ENCODE results near the gene DUSP22.

The DUSP22 gene

DNA sequence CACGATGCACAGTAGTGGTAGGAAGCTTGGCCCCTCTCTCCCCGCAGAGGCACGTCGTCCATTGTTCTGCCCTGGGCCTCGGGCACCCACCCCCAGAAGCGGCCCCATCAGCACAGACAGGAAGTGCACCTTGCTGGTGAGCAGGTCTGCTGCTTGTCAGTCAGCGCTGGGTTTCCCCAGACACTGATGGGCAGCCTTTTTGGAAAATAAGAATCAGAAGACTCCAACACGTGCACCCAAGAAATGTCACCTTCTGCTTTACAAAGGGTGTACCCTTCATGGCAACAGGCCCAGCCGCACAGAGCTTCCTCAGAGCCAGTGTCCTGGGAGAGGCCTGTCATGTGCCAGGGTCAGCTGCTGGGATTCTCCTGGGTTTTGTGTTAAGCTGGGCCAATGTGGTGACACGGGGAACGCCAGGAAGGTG, 64.6 kb downstream of the DUSP22 start:
- Histone ChIP-seq H3K27me3 (ENCODE audit: control insufficient read depth, insufficient read depth, low read length) (no peaks in the 10 kb centered on the region), H3K4me1 (ENCODE audit: control insufficient read depth, insufficient read depth, low read length) (peaks cover 3% of the 10 kb centered on the region; the same call in 1 of the 2 replicates), H3K9ac (ENCODE audit: low read length) (no peak overlapping the region), H3K4me3 (ENCODE audit: low read depth, low read length) (no peak overlapping the region), H3K27ac (ENCODE audit: low read depth, low read length) (no peak overlapping the region), H3K9me3 (ENCODE audit: control insufficient read depth, insufficient read depth, low read depth, low read length) (peaks cover 68% of the 10 kb centered on the region; the same call in 1 of the 2 replicates), H3K36me3 (ENCODE audit: control insufficient read depth, insufficient read depth, low read length) (no peaks in the 10 kb centered on the region)

DNA sequence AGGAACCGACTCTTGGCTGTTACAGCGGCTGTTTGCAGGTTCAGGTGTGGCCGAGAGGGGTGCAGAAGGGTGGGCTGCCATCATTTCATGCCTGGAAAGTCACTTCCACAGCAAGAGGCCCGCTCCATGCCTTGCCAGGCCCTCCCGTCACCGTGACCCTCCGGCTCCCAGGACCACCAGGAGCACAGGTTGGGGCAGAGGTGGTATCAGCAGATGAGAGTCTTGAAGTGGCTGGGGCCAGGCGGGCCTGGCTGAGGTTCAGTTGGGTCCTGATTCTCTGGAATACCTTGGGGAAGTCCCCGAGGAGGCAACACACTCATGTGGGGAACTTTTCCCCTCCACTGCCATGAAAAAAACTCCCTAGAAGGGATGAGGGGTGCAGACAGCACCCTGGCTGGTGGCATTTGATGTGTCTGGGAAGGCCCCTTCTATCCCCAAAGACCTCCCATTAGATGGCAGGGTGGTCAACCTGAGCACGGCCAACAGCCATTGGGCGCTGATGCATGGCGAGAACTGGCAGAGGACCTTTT, 65.0 kb downstream of the DUSP22 start:
- H3K9ac ChIP-seq (ENCODE audit: low read length) = no peak overlapping the region
- H3K27me3 ChIP-seq (ENCODE audit: control insufficient read depth, insufficient read depth, low read length) = no peaks in the 10 kb centered on the region
- no peaks in the 10 kb centered on the region for H3K36me3 ChIP-seq (ENCODE audit: control insufficient read depth, insufficient read depth, low read length)
- H3K4me1 ChIP-seq (ENCODE audit: control insufficient read depth, insufficient read depth, low read length) = no peaks in the 10 kb centered on the region; the same call in 1 of the 2 replicates
- H3K4me3 ChIP-seq (ENCODE audit: low read depth, low read length) = no peak overlapping the region
- no peak overlapping the region for H3K27ac ChIP-seq (ENCODE audit: low read depth, low read length)
- H3K9me3 ChIP-seq (ENCODE audit: control insufficient read depth, insufficient read depth, low read depth, low read length) = peaks cover 64% of the 10 kb centered on the region; the same call in 1 of the 2 replicates

DNA sequence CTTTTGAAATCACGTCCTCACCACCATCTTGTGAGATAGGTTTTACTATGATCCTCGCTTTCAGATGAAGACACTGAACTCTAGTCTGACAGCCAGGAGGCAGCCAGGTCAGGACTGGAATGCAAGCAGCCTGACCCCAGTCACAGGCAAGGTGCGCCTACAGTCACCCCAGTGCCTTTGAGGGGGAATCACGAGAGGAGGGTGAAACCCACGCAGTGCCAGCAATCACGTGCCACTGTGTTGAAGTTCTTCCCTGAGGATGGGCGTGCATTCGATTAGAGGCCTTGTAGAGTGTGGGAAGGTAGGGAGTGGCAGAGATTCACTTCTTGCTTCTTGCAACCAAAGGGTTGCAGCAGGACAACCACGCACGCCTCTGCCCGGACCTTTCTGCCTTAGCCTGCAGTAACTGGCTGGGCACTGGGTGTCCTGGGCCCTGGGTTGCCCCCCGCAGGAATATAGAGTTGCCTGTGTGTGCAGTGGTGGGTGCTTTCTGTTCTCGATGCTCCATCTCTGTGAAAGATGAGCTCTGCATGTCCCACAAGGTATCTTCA, 65.6 kb downstream of the DUSP22 start:
- H3K27me3 ChIP-seq (ENCODE audit: control insufficient read depth, insufficient read depth, low read length) = no peaks in the 10 kb centered on the region
- H3K4me3 ChIP-seq (ENCODE audit: low read depth, low read length) = no peak overlapping the region
- no peaks in the 10 kb centered on the region for H3K36me3 ChIP-seq (ENCODE audit: control insufficient read depth, insufficient read depth, low read length)
- H3K27ac ChIP-seq (ENCODE audit: low read depth, low read length) = no peak overlapping the region
- H3K9me3 ChIP-seq (ENCODE audit: control insufficient read depth, insufficient read depth, low read depth, low read length) = peaks cover 64% of the 10 kb centered on the region
- H3K9ac ChIP-seq (ENCODE audit: low read length) = no peak overlapping the region
- H3K4me1 ChIP-seq (ENCODE audit: control insufficient read depth, insufficient read depth, low read length) = no peaks in the 10 kb centered on the region; the same call in 1 of the 2 replicates

DNA sequence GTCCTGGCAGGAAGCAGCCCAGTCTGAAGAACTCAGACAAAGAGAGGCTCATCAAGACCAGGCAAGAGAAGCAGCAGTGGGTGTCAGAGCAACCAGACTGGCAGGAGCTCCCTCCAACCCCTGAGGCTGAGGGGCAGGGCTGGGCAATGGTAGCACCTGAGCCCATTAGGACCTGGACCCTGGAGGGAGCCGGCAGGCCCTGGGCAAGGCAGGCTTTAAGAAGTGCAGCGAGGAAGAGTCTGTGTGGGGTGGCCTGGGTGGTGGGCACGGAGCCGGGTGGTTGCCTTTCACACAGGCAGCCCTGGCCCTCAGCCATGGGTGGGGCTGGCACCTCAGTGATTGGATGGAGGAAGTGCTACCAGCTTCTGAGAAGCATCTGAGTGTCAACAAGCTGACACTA, 66.1 kb downstream of the DUSP22 start:
- no peaks in the 10 kb centered on the region for H3K4me1 ChIP-seq (ENCODE audit: control insufficient read depth, insufficient read depth, low read length)
- H3K9me3 ChIP-seq (ENCODE audit: control insufficient read depth, insufficient read depth, low read depth, low read length) = peaks cover 63% of the 10 kb centered on the region
- no peak overlapping the region for H3K4me3 ChIP-seq (ENCODE audit: low read depth, low read length)
- no peaks in the 10 kb centered on the region for H3K36me3 ChIP-seq (ENCODE audit: control insufficient read depth, insufficient read depth, low read length)
- no peak overlapping the region for H3K27ac ChIP-seq (ENCODE audit: low read depth, low read length)
- H3K27me3 ChIP-seq (ENCODE audit: control insufficient read depth, insufficient read depth, low read length) = no peaks in the 10 kb centered on the region
- no peak overlapping the region for H3K9ac ChIP-seq (ENCODE audit: low read length)

DNA sequence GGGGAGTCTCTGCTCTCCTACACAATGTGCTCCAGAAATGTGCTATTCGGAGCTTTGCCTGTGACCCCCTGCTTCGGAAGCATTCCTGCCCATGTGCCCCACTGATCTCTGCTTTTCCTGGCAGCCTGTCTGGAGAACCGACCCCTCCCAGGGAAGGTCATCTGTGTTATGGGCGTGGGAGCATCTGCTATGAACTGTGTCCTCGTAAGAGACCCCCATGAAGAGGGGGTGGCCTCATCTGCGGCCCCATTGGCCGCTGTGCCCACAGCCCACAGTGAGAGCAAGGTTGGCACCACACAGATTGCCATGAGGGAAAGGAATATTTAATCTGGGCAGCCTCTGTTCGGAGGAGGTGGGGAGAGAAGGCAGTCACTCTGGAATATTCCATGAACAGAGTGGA, 66.6 kb downstream of the DUSP22 start:
- Histone ChIP-seq H3K9me3 (ENCODE audit: control insufficient read depth, insufficient read depth, low read depth, low read length) (peaks cover 62% of the 10 kb centered on the region), H3K9ac (ENCODE audit: low read length) (no peak overlapping the region), H3K27me3 (ENCODE audit: control insufficient read depth, insufficient read depth, low read length) (no peaks in the 10 kb centered on the region), H3K4me3 (ENCODE audit: low read depth, low read length) (no peak overlapping the region), H3K27ac (ENCODE audit: low read depth, low read length) (no peak overlapping the region), H3K36me3 (ENCODE audit: control insufficient read depth, insufficient read depth, low read length) (no peaks in the 10 kb centered on the region), H3K4me1 (ENCODE audit: control insufficient read depth, insufficient read depth, low read length) (no peaks in the 10 kb centered on the region)

DNA sequence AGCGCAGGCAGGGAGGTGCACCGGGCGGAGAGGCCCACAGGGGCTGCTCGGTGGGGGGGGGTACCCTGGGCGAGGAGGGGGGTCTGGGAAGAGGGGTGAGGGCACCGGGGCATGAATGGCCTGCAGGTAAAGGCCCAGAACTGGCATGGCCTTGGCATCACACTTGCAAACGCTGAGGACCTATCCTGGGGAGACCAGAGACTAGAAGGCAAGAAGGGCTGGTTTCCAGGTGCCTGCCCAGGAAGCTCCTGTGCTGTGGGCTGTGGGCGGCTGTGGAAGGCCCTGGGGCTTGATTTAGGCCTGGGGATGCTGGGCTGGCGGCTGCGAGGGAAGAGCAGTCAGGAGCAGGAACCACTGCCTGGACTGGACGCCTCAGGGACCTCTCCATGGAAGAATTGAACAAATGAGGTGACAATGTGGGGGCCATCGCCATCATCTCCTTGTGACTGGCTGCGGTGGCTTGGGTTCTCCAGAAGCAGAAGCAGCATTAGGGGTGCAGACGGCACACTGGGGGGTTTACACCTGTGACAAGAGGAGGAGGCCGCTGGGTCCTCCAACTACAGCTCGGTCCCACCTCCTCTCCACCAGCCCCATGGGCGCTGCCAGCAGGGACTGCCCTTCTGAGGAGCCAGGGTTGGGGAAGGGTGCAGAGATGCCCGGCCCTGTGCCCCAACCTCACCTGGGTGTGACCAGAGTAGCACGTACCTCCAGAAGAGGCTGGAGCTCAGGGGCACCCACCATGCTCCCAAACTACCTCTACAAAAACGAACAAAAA, 67.2 kb downstream of the DUSP22 start:
- Histone ChIP-seq H3K9me3 (ENCODE audit: control insufficient read depth, insufficient read depth, low read depth, low read length) (peaks cover 63% of the 10 kb centered on the region), H3K36me3 (ENCODE audit: control insufficient read depth, insufficient read depth, low read length) (no peaks in the 10 kb centered on the region), H3K27ac (ENCODE audit: low read depth, low read length) (no peak overlapping the region), H3K4me3 (ENCODE audit: low read depth, low read length) (no peak overlapping the region), H3K4me1 (ENCODE audit: control insufficient read depth, insufficient read depth, low read length) (no peaks in the 10 kb centered on the region), H3K27me3 (ENCODE audit: control insufficient read depth, insufficient read depth, low read length) (no peaks in the 10 kb centered on the region), H3K9ac (ENCODE audit: low read length) (no peak overlapping the region)

DNA sequence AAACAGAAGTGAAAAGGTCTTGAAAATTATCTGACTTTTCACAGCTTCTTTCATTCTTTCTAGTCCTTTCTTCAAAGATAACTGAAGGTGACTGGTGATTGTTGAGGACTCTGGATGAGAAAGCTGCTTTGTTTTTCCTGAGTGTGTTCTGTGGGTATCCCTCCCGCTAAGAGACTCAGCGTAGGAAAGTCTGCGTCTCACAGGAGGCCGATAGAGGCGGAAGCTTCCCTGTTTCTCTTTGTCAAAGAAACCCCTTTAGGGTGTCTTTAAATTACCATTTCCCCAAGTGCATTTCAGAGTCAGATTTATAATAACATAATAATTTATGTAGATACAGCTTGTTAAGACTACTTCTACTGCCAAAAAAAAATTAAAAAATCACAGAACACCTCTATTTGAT, 68.1 kb downstream of the DUSP22 start:
- Histone ChIP-seq H3K4me3 (ENCODE audit: low read depth, low read length) (no peak overlapping the region), H3K27ac (ENCODE audit: low read depth, low read length) (no peak overlapping the region), H3K9me3 (ENCODE audit: control insufficient read depth, insufficient read depth, low read depth, low read length) (peaks cover 65% of the 10 kb centered on the region), H3K27me3 (ENCODE audit: control insufficient read depth, insufficient read depth, low read length) (no peaks in the 10 kb centered on the region), H3K9ac (ENCODE audit: low read length) (no peak overlapping the region), H3K4me1 (ENCODE audit: control insufficient read depth, insufficient read depth, low read length) (no peaks in the 10 kb centered on the region), H3K36me3 (ENCODE audit: control insufficient read depth, insufficient read depth, low read length) (no peaks in the 10 kb centered on the region)

DNA sequence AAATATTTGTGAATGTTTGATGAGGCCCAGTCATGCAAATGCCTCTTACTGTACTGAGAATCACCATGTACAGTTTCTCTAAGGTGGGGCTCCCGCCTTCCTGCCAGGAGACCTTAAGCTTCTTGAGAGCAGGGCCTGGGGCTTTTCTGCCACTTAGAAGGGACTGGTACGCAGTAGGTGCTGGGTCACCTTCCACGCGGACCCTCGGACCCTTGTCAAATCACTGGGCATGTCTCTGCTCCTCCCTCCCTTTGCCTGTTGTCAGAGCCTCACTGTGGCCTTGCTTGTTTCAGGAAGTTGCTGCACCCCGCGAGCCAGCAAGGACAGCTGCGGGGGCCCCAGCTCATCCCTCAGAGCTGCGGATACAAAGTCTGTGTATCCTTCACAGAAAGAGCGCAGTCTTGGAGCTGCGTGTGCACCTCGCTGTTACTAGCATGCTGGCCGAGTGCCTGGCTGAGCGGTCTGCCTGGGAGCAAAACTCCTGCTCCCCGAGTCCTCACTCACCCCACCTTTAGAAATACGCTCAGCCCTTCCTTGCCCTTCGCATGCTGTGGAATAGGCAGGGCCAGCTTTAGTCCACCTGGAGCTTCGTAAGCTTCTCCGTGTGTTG, 68.6 kb downstream of the DUSP22 start:
- Histone ChIP-seq H3K36me3 (ENCODE audit: control insufficient read depth, insufficient read depth, low read length) (no peaks in the 10 kb centered on the region), H3K9ac (ENCODE audit: low read length) (no peak overlapping the region), H3K4me3 (ENCODE audit: low read depth, low read length) (no peak overlapping the region), H3K9me3 (ENCODE audit: control insufficient read depth, insufficient read depth, low read depth, low read length) (peaks cover 65% of the 10 kb centered on the region), H3K27me3 (ENCODE audit: control insufficient read depth, insufficient read depth, low read length) (no peaks in the 10 kb centered on the region), H3K4me1 (ENCODE audit: control insufficient read depth, insufficient read depth, low read length) (no peaks in the 10 kb centered on the region), H3K27ac (ENCODE audit: low read depth, low read length) (no peak overlapping the region)

DNA sequence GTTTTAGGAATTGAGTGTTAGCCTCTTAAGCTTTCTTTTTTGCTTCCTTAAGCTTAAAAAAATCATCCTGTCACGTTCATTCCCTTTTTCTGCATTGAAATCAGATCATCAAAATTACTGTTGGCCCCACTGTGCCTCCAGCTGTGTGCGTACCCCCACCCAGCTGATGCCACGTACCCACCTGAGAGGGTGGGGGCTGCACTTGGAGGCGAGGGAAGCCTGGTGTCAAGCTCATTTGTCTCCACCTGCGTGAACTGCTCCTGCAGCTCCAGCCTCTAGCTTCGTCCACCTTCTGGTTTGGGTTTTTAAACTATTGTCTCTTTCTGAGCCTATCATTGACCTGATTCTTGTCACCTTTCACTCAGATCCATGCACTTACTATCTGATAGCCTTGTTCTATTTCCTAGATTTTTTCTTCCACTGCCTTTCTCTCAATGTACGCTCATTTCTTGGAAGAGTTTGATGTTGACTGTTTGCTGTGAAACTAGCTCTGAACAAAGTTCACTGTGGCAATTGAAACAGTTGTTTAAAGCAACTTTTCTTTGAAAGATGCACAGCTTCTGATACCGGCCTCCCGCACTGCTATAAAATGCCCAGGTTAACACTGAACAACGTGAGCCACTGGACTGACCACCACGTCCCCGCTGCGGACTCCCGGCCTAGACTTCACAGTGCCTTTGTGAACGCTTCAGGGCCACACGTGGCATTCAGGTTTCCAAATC, 69.3 kb downstream of the DUSP22 start:
- Histone ChIP-seq H3K27ac (ENCODE audit: low read depth, low read length) (no peak overlapping the region), H3K4me3 (ENCODE audit: low read depth, low read length) (no peak overlapping the region), H3K4me1 (ENCODE audit: control insufficient read depth, insufficient read depth, low read length) (no peaks in the 10 kb centered on the region), H3K9me3 (ENCODE audit: control insufficient read depth, insufficient read depth, low read depth, low read length) (peaks cover 65% of the 10 kb centered on the region), H3K9ac (ENCODE audit: low read length) (no peak overlapping the region), H3K27me3 (ENCODE audit: control insufficient read depth, insufficient read depth, low read length) (no peaks in the 10 kb centered on the region), H3K36me3 (ENCODE audit: control insufficient read depth, insufficient read depth, low read length) (no peaks in the 10 kb centered on the region)

DNA sequence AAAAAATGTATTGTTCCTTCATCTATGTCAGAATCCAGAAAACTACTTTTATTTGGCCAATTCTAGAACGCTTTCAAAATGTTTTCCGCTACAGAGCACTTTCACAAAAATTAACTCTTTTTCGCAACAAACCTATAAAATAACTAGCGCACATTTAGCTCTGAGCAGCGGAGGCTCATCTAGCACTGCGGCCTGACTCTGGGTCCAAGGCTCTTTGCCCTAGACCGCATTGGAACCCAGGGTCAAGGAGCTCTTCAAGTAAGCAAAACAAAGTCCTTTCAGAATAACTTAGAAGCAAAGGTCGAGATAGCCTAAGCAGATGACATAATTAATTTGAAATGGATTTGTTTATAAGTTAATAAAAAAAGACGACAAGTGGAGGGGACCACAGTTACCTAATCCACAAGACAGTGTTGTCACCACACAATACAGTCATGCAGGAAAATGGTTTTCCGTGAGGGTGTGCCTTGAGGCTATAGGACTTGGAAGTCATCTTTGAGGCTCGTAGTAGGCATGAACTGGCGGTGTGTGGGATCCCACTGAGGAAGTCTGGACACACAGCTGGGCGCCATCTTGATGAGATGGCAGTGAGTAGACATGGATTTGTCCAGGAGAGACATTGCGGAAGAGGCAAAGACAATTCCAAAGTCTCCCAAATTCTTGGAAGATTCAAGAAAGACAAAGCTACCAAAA, 70.1 kb downstream of the DUSP22 start:
- Histone ChIP-seq H3K27ac (ENCODE audit: low read depth, low read length) (no peak overlapping the region), H3K36me3 (ENCODE audit: control insufficient read depth, insufficient read depth, low read length) (no peaks in the 10 kb centered on the region), H3K27me3 (ENCODE audit: control insufficient read depth, insufficient read depth, low read length) (no peaks in the 10 kb centered on the region), H3K4me3 (ENCODE audit: low read depth, low read length) (no peak overlapping the region), H3K9ac (ENCODE audit: low read length) (no peak overlapping the region), H3K9me3 (ENCODE audit: control insufficient read depth, insufficient read depth, low read depth, low read length) (peaks cover 65% of the 10 kb centered on the region), H3K4me1 (ENCODE audit: control insufficient read depth, insufficient read depth, low read length) (no peaks in the 10 kb centered on the region)
